ENCODE results near the gene SULF2.

Gene SULF2

DNA sequence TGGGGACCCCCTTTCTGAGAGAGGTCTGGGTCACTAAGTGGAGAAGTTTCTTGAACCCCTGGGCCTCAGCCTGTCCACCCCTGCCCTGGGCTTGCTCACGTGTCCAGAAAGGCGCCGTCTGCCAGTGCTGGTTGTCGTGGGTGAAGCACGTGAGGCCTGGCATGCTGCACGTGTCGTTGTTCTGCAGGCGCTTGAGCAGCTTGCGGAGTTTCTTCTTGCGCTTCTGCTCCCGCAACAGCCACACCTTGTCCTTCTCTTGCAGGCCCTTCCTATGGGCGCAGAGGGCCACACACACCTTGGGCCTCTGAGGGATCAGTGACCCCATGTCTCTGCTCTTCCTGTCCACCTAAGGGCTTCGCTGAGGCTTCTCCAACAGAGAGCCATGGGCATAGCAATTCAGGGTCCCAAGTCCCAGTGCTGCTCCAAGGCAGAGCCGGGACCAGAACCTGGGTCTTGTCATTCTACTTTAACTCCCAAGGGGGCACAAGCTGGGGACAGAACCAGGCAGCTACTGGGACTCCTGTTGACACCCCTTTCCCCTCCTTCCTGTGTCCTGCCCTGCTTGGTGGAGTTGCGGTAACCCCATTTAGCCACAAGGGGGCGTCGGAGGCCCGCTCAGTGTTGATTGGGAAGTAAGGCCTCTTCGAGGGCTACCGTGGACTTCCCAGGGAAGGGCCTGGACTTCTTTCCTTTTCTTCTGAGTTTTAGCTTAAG lies 121.8 kb downstream of the SULF2 start:
- H3K79me2 ChIP-seq, result no peaks in the 10 kb centered on the region
- no peak overlapping the region for H3K4me3 ChIP-seq (ENCODE audit: low read depth, low read length)
- TF ChIP-seq, protein P1, sequence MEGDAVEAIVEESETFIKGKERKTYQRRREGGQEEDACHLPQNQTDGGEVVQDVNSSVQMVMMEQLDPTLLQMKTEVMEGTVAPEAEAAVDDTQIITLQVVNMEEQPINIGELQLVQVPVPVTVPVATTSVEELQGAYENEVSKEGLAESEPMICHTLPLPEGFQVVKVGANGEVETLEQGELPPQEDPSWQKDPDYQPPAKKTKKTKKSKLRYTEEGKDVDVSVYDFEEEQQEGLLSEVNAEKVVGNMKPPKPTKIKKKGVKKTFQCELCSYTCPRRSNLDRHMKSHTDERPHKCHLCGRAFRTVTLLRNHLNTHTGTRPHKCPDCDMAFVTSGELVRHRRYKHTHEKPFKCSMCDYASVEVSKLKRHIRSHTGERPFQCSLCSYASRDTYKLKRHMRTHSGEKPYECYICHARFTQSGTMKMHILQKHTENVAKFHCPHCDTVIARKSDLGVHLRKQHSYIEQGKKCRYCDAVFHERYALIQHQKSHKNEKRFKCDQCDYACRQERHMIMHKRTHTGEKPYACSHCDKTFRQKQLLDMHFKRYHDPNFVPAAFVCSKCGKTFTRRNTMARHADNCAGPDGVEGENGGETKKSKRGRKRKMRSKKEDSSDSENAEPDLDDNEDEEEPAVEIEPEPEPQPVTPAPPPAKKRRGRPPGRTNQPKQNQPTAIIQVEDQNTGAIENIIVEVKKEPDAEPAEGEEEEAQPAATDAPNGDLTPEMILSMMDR (IDR thresholded peaks at IDR 0.05), result peak; percentile 98
- no peak overlapping the region for H3K4me2 ChIP-seq (ENCODE audit: low read length)
- H3K4me1 ChIP-seq, result peaks cover 20% of the 10 kb centered on the region
- peak overlapping the region; percentile 52 for H2AFZ ChIP-seq
- no peaks in the 10 kb centered on the region for H3K36me3 ChIP-seq (ENCODE audit: control insufficient read depth, insufficient read depth, low read length)
- H3K9ac ChIP-seq, result no peak overlapping the region
- no peaks in the 10 kb centered on the region for H3K9me3 ChIP-seq (ENCODE audit: control insufficient read depth, low read length)
- H3K27me3 ChIP-seq (ENCODE audit: control insufficient read depth, insufficient read depth, low read length), result no peaks in the 10 kb centered on the region
- H3K27ac ChIP-seq, result no peak overlapping the region

DNA sequence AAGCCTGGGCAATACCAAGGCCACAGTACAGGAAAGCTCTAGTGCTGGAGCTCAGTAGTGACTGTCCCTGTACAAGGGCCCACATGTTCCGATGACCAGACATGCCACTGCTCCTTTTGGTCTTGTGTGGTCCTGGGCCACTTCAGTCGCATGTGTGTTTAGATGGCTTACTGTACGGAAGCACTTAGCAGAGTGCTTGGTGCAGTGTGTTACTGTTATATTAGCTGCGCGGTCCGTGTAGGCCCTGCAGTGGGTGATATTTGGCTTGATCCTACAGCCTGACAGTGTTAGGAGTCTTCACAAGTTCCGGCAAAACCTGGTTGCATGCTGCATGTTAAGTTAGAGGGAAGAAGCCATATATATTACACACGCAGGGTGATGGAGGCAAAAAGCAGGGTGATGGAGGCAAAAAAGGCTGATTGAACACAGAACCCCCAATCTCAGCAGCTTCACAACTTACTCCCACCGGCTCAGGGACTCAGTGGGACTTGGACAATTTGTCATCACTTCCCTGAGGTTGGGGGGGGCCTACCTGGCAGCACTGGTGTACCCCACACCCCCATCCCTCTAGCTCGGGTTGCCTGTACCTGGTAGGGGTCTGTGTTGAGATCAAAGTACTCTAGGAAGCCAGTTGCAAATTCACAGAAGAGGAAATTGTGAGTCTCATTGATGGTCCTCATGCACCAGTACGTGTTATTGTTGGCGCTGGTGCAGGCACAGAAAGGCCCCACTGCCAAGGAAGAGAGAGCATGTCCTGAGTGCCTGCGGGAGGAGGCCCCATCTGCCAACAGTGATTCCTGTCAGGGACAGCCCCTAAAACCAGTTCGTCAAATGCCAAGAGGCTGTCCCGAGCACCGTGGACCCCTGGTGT lies 122.6 kb downstream of the SULF2 start:
- no peaks in the 10 kb centered on the region for H3K9me3 ChIP-seq (ENCODE audit: control insufficient read depth, low read length)
- TF ChIP-seq, protein P1 (IDR thresholded peaks at IDR 0.05), result no peak
- H3K27ac ChIP-seq, result no peak overlapping the region
- H2AFZ ChIP-seq, result no peak overlapping the region
- H3K4me1 ChIP-seq, result peaks cover 27% of the 10 kb centered on the region
- no peaks in the 10 kb centered on the region for H3K27me3 ChIP-seq (ENCODE audit: control insufficient read depth, insufficient read depth, low read length)
- no peak overlapping the region for H3K4me2 ChIP-seq (ENCODE audit: low read length)
- no peak overlapping the region for H3K4me3 ChIP-seq (ENCODE audit: low read depth, low read length)
- H3K79me2 ChIP-seq, result no peaks in the 10 kb centered on the region
- no peaks in the 10 kb centered on the region for H3K36me3 ChIP-seq (ENCODE audit: control insufficient read depth, insufficient read depth, low read length)
- no peak overlapping the region for H3K9ac ChIP-seq

DNA sequence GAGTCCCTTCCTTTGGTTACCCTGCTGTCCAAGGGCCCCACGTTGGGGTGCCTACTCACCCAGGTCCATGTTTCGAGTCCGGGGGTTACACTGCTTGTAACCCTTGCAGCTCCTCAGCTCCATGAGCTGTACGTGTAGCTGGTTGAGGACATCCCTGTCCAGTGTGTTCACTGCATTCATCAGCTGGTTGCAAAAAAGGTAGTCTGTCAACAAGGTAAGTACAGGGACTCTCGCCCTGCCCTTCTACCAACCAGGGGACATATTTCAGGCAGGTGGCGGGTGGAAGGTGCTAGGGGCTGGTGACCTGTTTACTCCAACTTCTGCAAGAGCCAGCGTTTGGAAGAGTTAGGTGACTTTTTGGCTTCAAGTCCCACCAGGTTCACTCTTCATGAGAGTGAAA lies 123.6 kb downstream of the SULF2 start:
- H3K27me3 ChIP-seq (ENCODE audit: control insufficient read depth, insufficient read depth, low read length), result no peaks in the 10 kb centered on the region
- peaks cover 27% of the 10 kb centered on the region for H3K4me1 ChIP-seq
- H3K36me3 ChIP-seq (ENCODE audit: control insufficient read depth, insufficient read depth, low read length), result no peaks in the 10 kb centered on the region
- H3K9ac ChIP-seq, result no peak overlapping the region
- H3K4me2 ChIP-seq (ENCODE audit: low read length), result no peak overlapping the region
- H3K27ac ChIP-seq, result no peak overlapping the region
- TF ChIP-seq, protein P1 (IDR thresholded peaks at IDR 0.05), result no peak
- no peaks in the 10 kb centered on the region for H3K9me3 ChIP-seq (ENCODE audit: control insufficient read depth, low read length)
- no peak overlapping the region for H2AFZ ChIP-seq
- no peaks in the 10 kb centered on the region for H3K79me2 ChIP-seq
- no peak overlapping the region for H3K4me3 ChIP-seq (ENCODE audit: low read depth, low read length)

DNA sequence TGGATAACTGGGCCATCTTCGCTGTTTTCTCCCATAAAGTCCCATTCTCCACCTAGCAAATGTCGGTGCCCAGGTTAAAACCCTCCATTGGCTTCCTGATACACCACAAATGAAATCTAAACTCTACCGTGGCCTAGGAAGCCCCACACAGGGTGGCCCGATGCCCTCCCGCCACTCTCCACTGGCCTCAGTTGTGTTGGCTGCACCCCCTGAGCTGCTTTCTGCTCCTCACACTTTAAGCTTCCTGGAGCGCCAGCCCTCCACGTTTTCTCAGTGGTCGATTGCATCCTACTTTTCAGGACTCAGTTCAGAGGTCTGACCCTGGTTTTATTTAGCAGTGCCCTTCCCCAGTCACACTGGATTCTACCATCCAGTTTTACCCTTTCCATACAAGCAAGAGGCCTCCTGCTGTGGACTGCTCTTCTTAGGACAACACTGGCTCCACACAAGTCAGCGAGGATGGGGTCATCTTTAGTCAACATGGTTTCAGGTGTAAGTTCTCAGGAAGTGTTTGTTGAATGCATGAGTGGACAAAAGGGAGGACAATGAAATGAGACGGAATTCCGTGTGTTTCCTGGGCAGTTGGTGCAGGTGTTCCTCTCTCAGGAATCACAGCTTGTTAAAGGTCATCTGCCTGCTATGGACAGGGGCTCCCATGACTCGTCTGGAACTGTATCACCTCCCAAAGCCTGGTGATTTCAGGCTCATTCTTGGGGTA lies 124.1 kb downstream of the SULF2 start:
- Histone ChIP-seq H3K36me3 (ENCODE audit: control insufficient read depth, insufficient read depth, low read length) (no peaks in the 10 kb centered on the region), H3K79me2 (no peaks in the 10 kb centered on the region), H3K4me2 (ENCODE audit: low read length) (no peak overlapping the region), H3K4me3 (ENCODE audit: low read depth, low read length) (no peak overlapping the region), H3K4me1 (peaks cover 27% of the 10 kb centered on the region), H3K9ac (no peak overlapping the region), H2AFZ (no peak overlapping the region), H3K27me3 (ENCODE audit: control insufficient read depth, insufficient read depth, low read length) (no peaks in the 10 kb centered on the region), H3K27ac (no peak overlapping the region), H3K9me3 (ENCODE audit: control insufficient read depth, low read length) (no peaks in the 10 kb centered on the region)
- TF ChIP-seq, protein P1 (IDR thresholded peaks at IDR 0.05), result no peak

Data from parathyroid adenoma (tissue), 2 donors.